T-helper 17 cell (primary cell): ENCODE results near the gene TUBGCP6. TPM values are rescaled to one million over a fixed set of nuclear protein-coding genes. Genes with fewer than 3 reads are reported as not detected.

Experiments
- ATAC-seq: fragments of 150-1000 bp; cut with Tn5 transposase; 2 replicates; pipeline ENCODE4 v1.10.0; 2021; ENCODE audit warnings: mild to moderate bottlenecking, moderate library complexity
- DNase-seq, 3 donors: peaks; one replicate each; pipeline versions ENCODE4 v3.0.0 to v3.0.0-alpha.2; 2020 to 2021
- H3K9me3 ChIP-seq: one replicate; pipeline ENCODE4 v1.7.0; 2013; ENCODE audit warnings: low read length, mild to moderate bottlenecking; ENCODE audit not compliant: control insufficient read depth, poor library complexity, severe bottlenecking
- H3K27ac Mint-ChIP-seq: one replicate; pipeline ENCODE4 v1.8.0; 2022; ENCODE audit warnings: mild to moderate bottlenecking, moderate library complexity, mixed read lengths
- H3K27me3 Mint-ChIP-seq: one replicate; pipeline ENCODE4 v1.8.0; 2022; ENCODE audit warnings: mixed read lengths
- H3K36me3 Mint-ChIP-seq: one replicate; pipeline ENCODE4 v1.8.0; 2022; ENCODE audit warnings: low read depth, mixed read lengths
- H3K4me1 Mint-ChIP-seq: one replicate; pipeline ENCODE4 v1.8.0; 2022; ENCODE audit warnings: mild to moderate bottlenecking, mixed read lengths
- H3K4me3 Mint-ChIP-seq: one replicate; pipeline ENCODE4 v1.8.0; 2022; ENCODE audit warnings: mild to moderate bottlenecking, moderate library complexity, mixed read lengths
- total RNA-seq, 4 donors: library from RNA in 2 of 4; stranded (reverse) in 2 of 4; gene quantifications; one replicate each; pipeline ENCODE4 v1.2.3 and lab custom pipeline; 2022 to 2026

TUBGCP6 gene
- total RNA-seq, 2 donors from 2014 or later: 110 to 122 TPM

GRCh38 chr22:50186181-50186714 lies 58.6 kb downstream of the TUBGCP6 start:
- H3K4me1 Mint-ChIP-seq: peaks cover 21% of the 10 kb centered on the region
- H3K9me3 ChIP-seq: no peaks in the 10 kb centered on the region
- no peak for DNase-seq
- H3K4me3 Mint-ChIP-seq: peak overlapping the region; percentile 94
- H3K36me3 Mint-ChIP-seq: peaks cover 3% of the 10 kb centered on the region
- peak overlapping the region; percentile 99 for H3K27ac Mint-ChIP-seq
- H3K27me3 Mint-ChIP-seq: no peaks in the 10 kb centered on the region
- no peak for ATAC-seq

GRCh38 chr22:50185375-50186087 lies 59.3 kb downstream of the TUBGCP6 start, which contains the start of gene TRABD:
Gene TRABD (plus strand): TSS chr22:50185913. CDS start chr22:50193061, 7,148 bp downstream.
- peak; percentile 82 to 92 (median 88) for DNase-seq
- Mint-ChIP-seq H3K27ac (peak within 1 kb of the TSS; percentile 99), H3K4me1 (peaks cover 19% of the 10 kb centered on the region), H3K36me3 (peaks cover 3% of the 10 kb centered on the region), H3K4me3 (peak within 1 kb of the TSS; percentile 94), H3K27me3 (peaks cover under 1% of the 10 kb centered on the region)
- no peaks in the 10 kb centered on the region for H3K9me3 ChIP-seq
- ATAC-seq: peak; percentile 81

GRCh38 chr22:50184902-50185374 lies 59.9 kb downstream of the TUBGCP6 start:
- DNase-seq: no peak
- H3K27ac Mint-ChIP-seq: no peak overlapping the region

GRCh38 chr22:50184004-50184901 lies 60.6 kb downstream of the TUBGCP6 start:
- peaks cover 16% of the 10 kb centered on the region for H3K4me1 Mint-ChIP-seq
- H3K27me3 Mint-ChIP-seq: peaks cover 13% of the 10 kb centered on the region
- H3K4me3 Mint-ChIP-seq: peak overlapping the region; percentile 78
- H3K27ac Mint-ChIP-seq: peak overlapping the region; percentile 21
- ATAC-seq (no peak), DNase-seq (no peak)
- H3K9me3 ChIP-seq: no peaks in the 10 kb centered on the region
- H3K36me3 Mint-ChIP-seq: peaks cover 7% of the 10 kb centered on the region

More at GRCh38 chr22:50184902-50185374, 59.9 kb downstream of the TUBGCP6 start:
- Mint-ChIP-seq H3K4me3 (peak overlapping the region; percentile 88), H3K27me3 (peaks cover 7% of the 10 kb centered on the region), H3K36me3 (peaks cover 3% of the 10 kb centered on the region), H3K4me1 (peaks cover 19% of the 10 kb centered on the region)
- H3K9me3 ChIP-seq: no peaks in the 10 kb centered on the region
- ATAC-seq: no peak

GRCh38 chr22:50183141-50183971 lies 61.5 kb downstream of the TUBGCP6 start:
- ATAC-seq (no peak), DNase-seq (no peak)
- H3K27me3 Mint-ChIP-seq: peaks cover 13% of the 10 kb centered on the region
- H3K9me3 ChIP-seq: no peaks in the 10 kb centered on the region
- H3K36me3 Mint-ChIP-seq: peaks cover 7% of the 10 kb centered on the region
- H3K27ac Mint-ChIP-seq: peak overlapping the region; percentile 21
- peaks cover 15% of the 10 kb centered on the region for H3K4me1 Mint-ChIP-seq
- peak overlapping the region; percentile 71 for H3K4me3 Mint-ChIP-seq

- ATAC-seq: no peak
- H3K27me3 Mint-ChIP-seq: peaks cover 13% of the 10 kb centered on the region
- no peak overlapping the region for H3K27ac Mint-ChIP-seq
- peak overlapping the region; percentile 45 for H3K4me3 Mint-ChIP-seq
- no peaks in the 10 kb centered on the region for H3K9me3 ChIP-seq
- H3K36me3 Mint-ChIP-seq: peaks cover 7% of the 10 kb centered on the region
- H3K4me1 Mint-ChIP-seq: peaks cover 12% of the 10 kb centered on the region
- DNase-seq: no peak
Observed at GRCh38 chr22:50182176-50183081, 62.4 kb downstream of the TUBGCP6 start.

- DNase-seq: no peak
Observed at GRCh38 chr22:50180727-50181521, 63.9 kb downstream of the TUBGCP6 start.

GRCh38 chr22:50179937-50180726 lies 64.7 kb downstream of the TUBGCP6 start:
- DNase-seq (no peak), ATAC-seq (no peak)
- Mint-ChIP-seq H3K27ac (no peak overlapping the region), H3K27me3 (peaks cover 13% of the 10 kb centered on the region), H3K36me3 (peaks cover 4% of the 10 kb centered on the region), H3K4me3 (no peak overlapping the region), H3K4me1 (peaks cover 7% of the 10 kb centered on the region)
- H3K9me3 ChIP-seq: no peaks in the 10 kb centered on the region

More at GRCh38 chr22:50180727-50181521, 63.9 kb downstream of the TUBGCP6 start:
- H3K9me3 ChIP-seq: no peaks in the 10 kb centered on the region
- no peak overlapping the region for H3K4me3 Mint-ChIP-seq
- H3K27me3 Mint-ChIP-seq: peaks cover 13% of the 10 kb centered on the region
- peaks cover 7% of the 10 kb centered on the region for H3K4me1 Mint-ChIP-seq
- H3K36me3 Mint-ChIP-seq: peaks cover 4% of the 10 kb centered on the region
- ATAC-seq: no peak
- H3K27ac Mint-ChIP-seq: no peak overlapping the region

GRCh38 chr22:50178871-50179869 lies 65.7 kb downstream of the TUBGCP6 start:
- H3K4me3 Mint-ChIP-seq: no peak overlapping the region
- ATAC-seq (no peak), DNase-seq (no peak)
- H3K27me3 Mint-ChIP-seq: peaks cover 13% of the 10 kb centered on the region
- H3K9me3 ChIP-seq: no peaks in the 10 kb centered on the region
- H3K27ac Mint-ChIP-seq: no peak overlapping the region
- peaks cover 4% of the 10 kb centered on the region for H3K36me3 Mint-ChIP-seq
- peaks cover 4% of the 10 kb centered on the region for H3K4me1 Mint-ChIP-seq

GRCh38 chr22:50178471-50178864 lies 66.4 kb downstream of the TUBGCP6 start:
- Mint-ChIP-seq H3K27me3 (peaks cover 13% of the 10 kb centered on the region), H3K4me3 (no peak overlapping the region), H3K36me3 (peaks cover 4% of the 10 kb centered on the region), H3K27ac (no peak overlapping the region), H3K4me1 (peaks cover 4% of the 10 kb centered on the region)
- DNase-seq: no peak
- H3K9me3 ChIP-seq: no peaks in the 10 kb centered on the region
- ATAC-seq: no peak
